H1 (cell line): ENCODE measurements around the gene TYRP1. TPM values are rescaled to one million over a fixed set of nuclear protein-coding genes. Genes with fewer than 3 reads are reported as not detected.

Source experiments
- CTCF ChIA-PET: fragments of 300-600 bp; sonication (Branson Sonifier 250); formaldehyde crosslinking; loops from one replicate; lab custom pipeline; 2021; ENCODE audit not compliant: partially characterized antibody; lab: Charles Lee
- POLR2A ChIA-PET: fragments of 300-600 bp; sonication (Branson Sonifier 250); formaldehyde crosslinking; loops from one replicate; lab custom pipeline; 2021; ENCODE audit warnings: inconsistent platforms; ENCODE audit not compliant: partially characterized antibody; lab: Charles Lee
- DNase-seq, 2 experiments: peaks; one replicate each; pipeline versions ENCODE4 v3.0.0 to v3.0.0-alpha.2; 2010 to 2022; ENCODE audit warnings: low spot score in 2 of 2, low read depth in 1 of 2, mixed read lengths in 1 of 2
- FAIRE-seq: peaks from 2 replicates; lab custom pipeline; 2011; peaks lifted over from hg19 to GRCh38; lab: Jason Lieb, UNC
- H2AFZ ChIP-seq: 2 replicates; pipeline ENCODE4 v1.8.1; 2012; ENCODE audit warnings: low read length, inconsistent platforms
- H2AK5ac ChIP-seq: 2 replicates; pipeline ENCODE4 v1.6.1; 2013; ENCODE audit warnings: low read depth, low read length
- H2BK120ac ChIP-seq: replicated peaks from 2 replicates; pipeline ENCODE3; 2013; ENCODE audit warnings: low read depth, low read length, inconsistent platforms
- H2BK12ac ChIP-seq: 2 replicates; pipeline ENCODE4 v1.6.1; 2013; ENCODE audit warnings: low read depth, low read length
- H2BK15ac ChIP-seq: 2 replicates; pipeline ENCODE4 v1.6.1; 2013; ENCODE audit warnings: low read length
- H2BK20ac ChIP-seq: 2 replicates; pipeline ENCODE4 v1.6.1; 2013; ENCODE audit warnings: low read length
- H2BK5ac ChIP-seq: 2 replicates; pipeline ENCODE4 v1.6.1; 2013; ENCODE audit warnings: low read depth, low read length
- H3K14ac ChIP-seq: 2 replicates; pipeline ENCODE4 v1.6.1; 2013; ENCODE audit warnings: inconsistent platforms; ENCODE audit not compliant: insufficient read length
- H3K18ac ChIP-seq: 2 replicates; pipeline ENCODE4 v1.6.1; 2013; ENCODE audit warnings: low read length; ENCODE audit errors: extremely low read depth
- H3K23ac ChIP-seq: 2 replicates; pipeline ENCODE4 v1.6.1; 2013; ENCODE audit warnings: inconsistent platforms; ENCODE audit not compliant: insufficient read length
- H3K23me2 ChIP-seq: 2 replicates; pipeline ENCODE4 v1.6.1; 2013; ENCODE audit warnings: low read depth, low read length
- H3K27ac ChIP-seq: 2 replicates; pipeline ENCODE4 v1.6.1; 2011; ENCODE audit warnings: low read depth, low read length, inconsistent platforms
- H3K27me3 ChIP-seq, 4 experiments: replicated peaks in 1 of 4; 1 replicate in 1 of 4; 2 replicates in 3 of 4; pipeline versions ENCODE4 v1.6.1 to v1.8.1; 2011 to 2013; ENCODE audit warnings: low read length in 3 of 4, mild to moderate bottlenecking in 3 of 4, inconsistent platforms in 2 of 4, mixed read lengths in 2 of 4, moderate library complexity in 1 of 4; ENCODE audit not compliant: control insufficient read depth in 3 of 4, insufficient read depth in 3 of 4; ENCODE audit errors: extremely low read depth in 1 of 4
- H3K36me3 ChIP-seq, 4 experiments: 2 replicates each; pipeline versions ENCODE4 v1.6.1 to v1.8.1; 2011 to 2013; ENCODE audit warnings: mild to moderate bottlenecking in 4 of 4, low read length in 3 of 4, moderate library complexity in 2 of 4, control low read depth in 1 of 4, inconsistent platforms in 1 of 4; ENCODE audit not compliant: insufficient read depth in 4 of 4, control insufficient read depth in 2 of 4
- H3K4ac ChIP-seq: replicated peaks from 2 replicates; pipeline ENCODE3; 2013; ENCODE audit warnings: low read length, low read depth, mixed read lengths, inconsistent platforms; ENCODE audit not compliant: insufficient read length
- H3K4me1 ChIP-seq, 4 experiments: replicated peaks in 1 of 4; 1 replicate in 1 of 4; 2 replicates in 3 of 4; pipeline versions ENCODE4 v1.6.1 to v1.8.1; 2011 to 2013; ENCODE audit warnings: low read length in 3 of 4, inconsistent platforms in 2 of 4, mixed read lengths in 1 of 4; ENCODE audit not compliant: insufficient read depth in 4 of 4, control insufficient read depth in 3 of 4
- H3K4me2 ChIP-seq, 2 experiments: 2 replicates each; pipeline versions ENCODE4 v1.6.1 to v1.8.1; 2011 to 2013; ENCODE audit warnings: low read depth in 2 of 2, low read length in 2 of 2, control low read depth in 1 of 2, inconsistent platforms in 1 of 2, mild to moderate bottlenecking in 1 of 2; ENCODE audit not compliant: insufficient read depth in 1 of 2
- H3K4me3 ChIP-seq, 4 experiments: fragments of 200-600, 300-600 bp in 1 of 4; sonication (generic), shearing (Covaris generic), sonication (Bioruptor Twin) in 1 of 4; 2 replicates each; pipeline versions ENCODE4 v1.5.1 to v1.8.1; 2011 to 2016; ENCODE audit warnings: low read length in 4 of 4, low read depth in 3 of 4, control low read depth in 2 of 4, inconsistent platforms in 2 of 4, mild to moderate bottlenecking in 2 of 4, mixed read lengths in 1 of 4, moderate library complexity in 1 of 4; ENCODE audit not compliant: insufficient read depth in 2 of 4; ENCODE audit errors: extremely low read depth in 1 of 4
- H3K56ac ChIP-seq: replicated peaks from 2 replicates; pipeline ENCODE3; 2013; ENCODE audit warnings: low read depth, mild to moderate bottlenecking, mixed read lengths, low read length, inconsistent platforms; ENCODE audit not compliant: insufficient read length
- H3K79me1 ChIP-seq: 2 replicates; pipeline ENCODE4 v1.6.1; 2013; ENCODE audit warnings: low read depth, low read length, control low read depth
- H3K79me2 ChIP-seq, 2 experiments: 2 replicates each; pipeline versions ENCODE4 v1.6.1 to v1.8.1; 2012 to 2013; ENCODE audit warnings: low read length in 2 of 2, mild to moderate bottlenecking in 2 of 2, inconsistent platforms in 1 of 2; ENCODE audit not compliant: insufficient read depth in 2 of 2, control insufficient read depth in 1 of 2
- H3K9ac ChIP-seq, 4 experiments: replicated peaks in 1 of 4; 1 replicate in 1 of 4; 2 replicates in 3 of 4; pipeline versions ENCODE4 v1.6.1 to v1.8.1; 2011 to 2013; ENCODE audit warnings: low read depth in 3 of 4, low read length in 3 of 4, control low read depth in 2 of 4, mild to moderate bottlenecking in 2 of 4, moderate library complexity in 2 of 4, inconsistent platforms in 1 of 4; ENCODE audit errors: extremely low read depth in 1 of 4
- H3K9me3 ChIP-seq, 2 experiments: 2 replicates each; pipeline versions ENCODE4 v1.6.1 to v1.8.1; 2012 to 2013; ENCODE audit warnings: mild to moderate bottlenecking in 2 of 2, moderate library complexity in 2 of 2, control low read depth in 1 of 2, inconsistent platforms in 1 of 2, low read depth in 1 of 2, low read length in 1 of 2, mixed read lengths in 1 of 2; ENCODE audit not compliant: insufficient read depth in 2 of 2
- H4K20me1 ChIP-seq, 2 experiments: replicated peaks in 1 of 2; 2 replicates each; pipeline versions ENCODE3 to v1.8.1; 2011 to 2013; ENCODE audit warnings: inconsistent platforms in 2 of 2, low read length in 2 of 2, mild to moderate bottlenecking in 1 of 2; ENCODE audit not compliant: insufficient read depth in 2 of 2, control insufficient read depth in 1 of 2
- H4K5ac ChIP-seq: 2 replicates; pipeline ENCODE4 v1.6.1; 2013; ENCODE audit warnings: low read length, low read depth, mixed read lengths, inconsistent platforms; ENCODE audit not compliant: insufficient read length
- H4K8ac ChIP-seq: 2 replicates; pipeline ENCODE4 v1.8.0; 2013; ENCODE audit warnings: mild to moderate bottlenecking, moderate library complexity, low read length, inconsistent platforms; ENCODE audit not compliant: insufficient read depth; ENCODE audit errors: extremely low read depth
- H4K91ac ChIP-seq: replicated peaks from 2 replicates; pipeline ENCODE3; 2013; ENCODE audit warnings: low read length, mixed read lengths, inconsistent platforms; ENCODE audit not compliant: insufficient read length
- CREB1 ChIP-seq: IDR thresholded peaks from 2 replicates; pipeline ENCODE4 v1.6.1; 2012; ENCODE audit warnings: inconsistent platforms
- POLR2AphosphoS5 ChIP-seq: IDR thresholded peaks from 2 replicates; pipeline ENCODE4 v1.6.1; 2011; ENCODE audit warnings: low read depth, low read length
- RAD21 ChIP-seq, 2 experiments: IDR thresholded peaks in 1 of 2; conservative IDR thresholded peaks in 1 of 2; 2 replicates each; pipeline ENCODE4 v1.6.1; 2011; ENCODE audit warnings: low read depth in 2 of 2, low read length in 2 of 2, improper control_type of control experiment in 1 of 2, inconsistent platforms in 1 of 2, mild to moderate bottlenecking in 1 of 2, moderate library complexity in 1 of 2
- RBBP5 ChIP-seq: IDR thresholded peaks from 2 replicates; pipeline ENCODE4 v1.7.1; 2012; ENCODE audit warnings: low read depth, mild to moderate bottlenecking, inconsistent platforms, low read length, moderate library complexity, borderline replicate concordance
- SIN3A ChIP-seq, 2 experiments: IDR thresholded peaks in 1 of 2; conservative IDR thresholded peaks in 1 of 2; 2 replicates each; pipeline ENCODE4 v1.6.1; 2011 to 2012; ENCODE audit warnings: low read length in 2 of 2, improper control_type of control experiment in 1 of 2, low read depth in 1 of 2, mild to moderate bottlenecking in 1 of 2
- WGBS, 2 experiments: shearing (Covaris generic) in 1 of 2; methylation state at CpG; one replicate each; pipeline versions ENCODE4 v1.1.6 to v1.1.7; 2013 to 2015; ENCODE audit warnings: low lambda C conversion rate in 2 of 2, mixed read lengths in 2 of 2, inconsistent platforms in 1 of 2, low coverage in 1 of 2, missing lambda C conversion rate in 1 of 2; ENCODE audit not compliant: insufficient replicate concordance in 2 of 2, insufficient coverage in 1 of 2, insufficient read length in 1 of 2; ENCODE audit errors: extremely low coverage in 1 of 2, missing lambda C conversion rate in 1 of 2; 5-methylcytosine and 5-hydroxymethylcytosine counted together
- polyA plus RNA-seq, 7 experiments: library from polyadenylated mRNA; depleted of rRNA in 3 of 7; stranded (reverse) in 5 of 7; unstranded in 2 of 7; fragments of >200 nt in 5 of 7; fragments of 200-250 nt in 2 of 7; gene quantifications; 1 replicate in 5 of 7; 2 replicates in 1 of 7; 4 replicates in 1 of 7; pipeline versions ENCODE4 v1.2.1 to v1.2.3, GENCODE V29; 2011 to 2013; ENCODE audit warnings: missing spikeins in 2 of 7, mixed read lengths in 2 of 7
- total RNA-seq: library from RNA; stranded (reverse); fragmentation: NEBNext Ultra II Directional; extraction: Animal tissue kit (Norgen Biotek cat#: 25700); gene quantifications from 2 replicates; pipeline ENCODE4 v1.2.1, GENCODE V29; 2021
- TF ChIP-seq, protein P1 (sequence below): IDR thresholded peaks from 2 replicates; pipeline ENCODE4 v1.6.1; 2012; ENCODE audit warnings: low read length, inconsistent platforms

Gene TYRP1
- total and polyA plus RNA-seq, 2 of the 8 experiments (the other 6 are each of a cell fraction or from before 2014, with no cell fraction given), result 0.15 TPM; not detected in 1

DNA sequence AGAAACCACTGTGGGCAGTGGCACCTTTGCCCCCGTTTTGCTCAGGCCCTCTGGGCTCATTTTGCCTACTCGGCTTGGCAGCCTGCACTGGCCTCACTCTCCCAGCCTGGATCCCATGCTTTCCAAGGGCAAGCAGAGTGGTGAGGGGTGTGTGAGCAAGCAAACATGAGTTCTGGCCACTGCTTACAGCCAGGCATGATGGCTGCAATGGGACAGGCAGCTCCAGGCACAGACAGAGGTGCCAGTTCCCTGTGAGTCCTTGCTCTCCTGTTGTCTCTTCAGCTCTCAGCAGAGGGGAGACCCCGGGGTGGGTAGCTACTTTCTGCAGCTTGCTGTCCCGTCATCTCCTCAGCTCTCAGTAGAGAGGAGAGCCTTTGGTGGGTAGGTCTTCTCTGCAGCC lies 35.2 kb upstream of the TYRP1 start:
- Histone ChIP-seq H3K9ac (no peak overlapping the region), H3K27me3 (no peaks in the 10 kb centered on the region), H2AK5ac (no peak overlapping the region), H3K9me3 (peaks cover 10 to 16% of the 10 kb centered on the region in 2 experiments), H3K23me2 (no peaks in the 10 kb centered on the region), H3K79me2 (no peaks in the 10 kb centered on the region), H3K36me3 (no peaks in the 10 kb centered on the region), H2BK20ac (no peak overlapping the region), H3K18ac (no peak overlapping the region), H2BK5ac (no peak overlapping the region), H4K91ac (no peak overlapping the region), H4K5ac (no peak overlapping the region), H3K23ac (no peak overlapping the region), H3K79me1 (no peaks in the 10 kb centered on the region), H2BK12ac (no peak overlapping the region), H3K56ac (no peak overlapping the region), H3K4me2 (no peak overlapping the region), H4K8ac (no peak overlapping the region), H3K27ac (no peak overlapping the region), H3K4me3 (no peak overlapping the region), H3K4ac (no peak overlapping the region), H2BK120ac (no peak overlapping the region), H2AFZ (no peak overlapping the region), H3K14ac (no peak overlapping the region), H4K20me1 (no peaks in the 10 kb centered on the region), H3K4me1 (no peaks in the 10 kb centered on the region), H2BK15ac (no peak overlapping the region)
- ChIA-PET POLR2A (no interaction called here), CTCF (interaction anchor here (0.7 to 1.4 kb wide), 3 partner anchors 8 to 17 kb away, joined by 3 to 4 read pairs (median 3); no protein-coding TSS in a partner anchor)
- DNase-seq (no peak), FAIRE-seq (no peak)
- WGBS, 2 experiments, result 96% methylated on average over 4 of the region's 4 CpGs; no CpG with 5 or more reads in 1 of the 2 experiments
- TF ChIP-seq CREB1 (no peak), RBBP5 (no peak), RAD21 (IDR thresholded peaks at IDR 0.05 in 1 of 2, conservative IDR thresholded peaks at IDR 0.05 in 1 of 2; ENCODE audit: low read depth in 2 of 2, low read length in 2 of 2) (no peak), SIN3A (conservative IDR thresholded peaks at IDR 0.05 in 1 of 2, IDR thresholded peaks at IDR 0.05 in 1 of 2; ENCODE audit: low read depth in 1 of 2, low read length in 2 of 2) (no peak), POLR2AphosphoS5 (no peak)
- TF ChIP-seq, protein P1, sequence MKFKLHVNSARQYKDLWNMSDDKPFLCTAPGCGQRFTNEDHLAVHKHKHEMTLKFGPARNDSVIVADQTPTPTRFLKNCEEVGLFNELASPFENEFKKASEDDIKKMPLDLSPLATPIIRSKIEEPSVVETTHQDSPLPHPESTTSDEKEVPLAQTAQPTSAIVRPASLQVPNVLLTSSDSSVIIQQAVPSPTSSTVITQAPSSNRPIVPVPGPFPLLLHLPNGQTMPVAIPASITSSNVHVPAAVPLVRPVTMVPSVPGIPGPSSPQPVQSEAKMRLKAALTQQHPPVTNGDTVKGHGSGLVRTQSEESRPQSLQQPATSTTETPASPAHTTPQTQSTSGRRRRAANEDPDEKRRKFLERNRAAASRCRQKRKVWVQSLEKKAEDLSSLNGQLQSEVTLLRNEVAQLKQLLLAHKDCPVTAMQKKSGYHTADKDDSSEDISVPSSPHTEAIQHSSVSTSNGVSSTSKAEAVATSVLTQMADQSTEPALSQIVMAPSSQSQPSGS, result no peak
